ENCODE results near the gene CHPT1.

Gene CHPT1

GRCh38 chr12:101694986-101695385 lies 2.5 kb upstream of the CHPT1 start:
- no peak for TF ChIP-seq CTCF (IDR thresholded peaks at IDR 0.05; ENCODE audit: borderline replicate concordance, control extremely low read depth, extremely low read depth, insufficient read depth, missing control alignments)
- DNase-seq (ENCODE audit: low spot score), result no peak
- in situ Hi-C loops (cut with MboI; ENCODE audit: low sequenced_read_pairs, unreplicated experiment), result no loop called here

GRCh38 chr12:101695706-101696105 lies 1.7 kb upstream of the CHPT1 start:
- no peak for DNase-seq (ENCODE audit: low spot score)
- in situ Hi-C loops (cut with MboI; ENCODE audit: low sequenced_read_pairs, unreplicated experiment), result no loop called here
- TF ChIP-seq CTCF (IDR thresholded peaks at IDR 0.05; ENCODE audit: borderline replicate concordance, control extremely low read depth, extremely low read depth, insufficient read depth, missing control alignments), result no peak

GRCh38 chr12:101696251-101697196 lies 916 bp upstream of the CHPT1 start:
- in situ Hi-C loops (cut with MboI; ENCODE audit: low sequenced_read_pairs, unreplicated experiment), result no loop called here
- TF ChIP-seq CTCF (IDR thresholded peaks at IDR 0.05; ENCODE audit: borderline replicate concordance, control extremely low read depth, extremely low read depth, insufficient read depth, missing control alignments), result no peak
- no peak for DNase-seq (ENCODE audit: low spot score)

- in situ Hi-C loops (cut with MboI; ENCODE audit: low sequenced_read_pairs, unreplicated experiment), result no loop called here
- no peak for TF ChIP-seq CTCF (IDR thresholded peaks at IDR 0.05; ENCODE audit: borderline replicate concordance, control extremely low read depth, extremely low read depth, insufficient read depth, missing control alignments)
- peak; percentile 78 for DNase-seq (ENCODE audit: low spot score)
These were observed 725 bp downstream of the CHPT1 start for GRCh38 chr12:101697930-101698799.

GRCh38 chr12:101698800-101699347 lies 1.4 kb downstream of the CHPT1 start:
- TF ChIP-seq CTCF (IDR thresholded peaks at IDR 0.05; ENCODE audit: borderline replicate concordance, control extremely low read depth, extremely low read depth, insufficient read depth, missing control alignments), result peak; percentile 5
- DNase-seq (ENCODE audit: low spot score), result peak; percentile 33
- in situ Hi-C loops (cut with MboI; ENCODE audit: low sequenced_read_pairs, unreplicated experiment), result no loop called here

- TF ChIP-seq CTCF (IDR thresholded peaks at IDR 0.05; ENCODE audit: borderline replicate concordance, control extremely low read depth, extremely low read depth, insufficient read depth, missing control alignments), result no peak
- in situ Hi-C loops (cut with MboI; ENCODE audit: low sequenced_read_pairs, unreplicated experiment), result no loop called here
- DNase-seq (ENCODE audit: low spot score), result no peak
These were observed 2.9 kb downstream of the CHPT1 start for GRCh38 chr12:101700299-101700820.
